T-helper 1 cell treated with Interleukin-12 subunit alpha and Interleukin-12 subunit beta and Interleukin-4 antibody, amounts not matched to agents 30 ng/mL and 1 ng/mL, for 36 hours (primary cell): Measurements from ENCODE around the gene B4GALNT1. TPM values are rescaled to one million over a fixed set of nuclear protein-coding genes. Genes with fewer than 3 reads are reported as not detected.

Experiments
- intact Hi-C: fragments of 100-400 bp; cut with micrococcal nuclease; formaldehyde crosslinking; loops from one replicate; pipeline ENCODE4 v1.15.1; 2024
- total RNA-seq: library from RNA; stranded (reverse); gene quantifications from 2 replicates; pipeline ENCODE4 v1.2.3, GENCODE V29; 2022

B4GALNT1 gene
- total RNA-seq, 1 donor from 2014 or later, result 4.3 TPM

GRCh38 chr12:57588951-57589610 is 43.9 kb downstream of the B4GALNT1 start:
- intact Hi-C loops, result loop anchor here (10.0 kb wide), 1 partner anchor 256 kb away; the partner anchor contains the start of gene CTDSP2

DNA sequence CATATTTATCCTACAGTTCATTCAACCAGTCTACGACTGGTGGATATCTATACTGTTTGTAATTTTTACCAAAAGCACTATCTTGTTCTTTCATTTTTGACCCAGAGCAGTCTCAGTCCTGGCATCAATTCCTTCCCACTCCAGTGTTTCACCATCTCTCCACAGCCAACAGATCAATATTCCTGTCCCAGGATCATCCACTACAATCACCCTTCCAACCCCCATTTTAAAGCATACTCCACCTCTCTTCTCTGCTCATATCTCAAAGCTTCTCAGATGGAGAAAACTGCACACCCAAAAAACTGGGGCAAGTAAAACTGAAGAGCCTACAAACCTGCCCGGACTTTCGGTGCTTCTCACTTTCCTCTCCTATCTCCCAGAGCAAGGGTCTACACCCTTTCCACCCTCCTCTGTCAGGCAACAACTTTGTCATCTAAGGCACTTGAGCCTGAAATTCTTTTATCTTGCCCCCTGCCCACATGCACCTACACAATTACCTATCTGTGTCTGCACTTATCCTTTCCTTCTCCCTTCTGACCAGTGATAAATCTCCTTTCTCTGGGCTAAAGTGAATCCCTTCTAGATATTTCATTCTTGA is 46.1 kb downstream of the B4GALNT1 start:
- intact Hi-C loops, result loop anchor here (10.0 kb wide), 1 partner anchor 258 kb away; the partner anchor contains the start of gene CTDSP2

DNA sequence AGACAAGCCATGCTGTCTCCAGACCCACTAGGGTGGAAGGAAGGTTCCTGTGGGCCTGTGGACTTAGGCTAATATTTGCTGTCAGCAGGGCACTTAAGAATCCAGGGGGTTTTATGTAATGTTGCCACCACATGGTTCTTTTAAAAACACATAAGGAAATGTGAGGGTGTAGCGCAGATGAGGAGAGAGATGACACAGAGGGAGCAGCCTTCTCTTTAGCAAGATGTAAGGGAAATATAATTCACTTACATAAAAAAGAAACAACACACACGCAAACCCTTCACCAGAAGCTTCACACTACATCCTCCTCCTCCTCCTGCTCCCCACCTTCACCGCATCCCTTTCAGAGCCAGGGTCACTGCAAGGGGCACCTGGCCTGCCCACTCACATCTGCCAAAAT is 46.9 kb downstream of the B4GALNT1 start:
- intact Hi-C loops, result loop anchor here (10.0 kb wide), 1 partner anchor 259 kb away; the partner anchor contains the start of gene CTDSP2

DNA sequence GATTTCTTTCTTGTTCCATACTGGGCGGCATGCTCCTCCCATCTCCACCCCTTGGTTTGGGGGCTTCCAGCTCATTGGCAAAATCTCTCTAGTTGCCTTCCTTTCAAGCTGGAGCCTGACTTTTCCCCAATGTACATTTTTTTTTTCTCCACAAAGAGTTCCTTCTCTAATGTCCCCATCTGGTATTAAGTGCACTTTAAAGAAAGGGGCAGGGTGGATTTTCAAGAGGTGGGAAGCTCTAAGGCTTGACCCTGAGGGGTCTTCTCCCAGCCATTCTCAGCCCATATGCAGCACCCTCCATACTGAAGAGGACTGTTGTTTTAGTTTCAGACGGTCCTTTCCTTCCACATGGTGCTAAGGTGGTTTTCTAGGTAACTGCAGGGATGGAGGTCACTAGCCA is 47.8 kb downstream of the B4GALNT1 start:
- intact Hi-C loops, result loop anchor here (10.0 kb wide), 1 partner anchor 260 kb away; the partner anchor contains the start of gene CTDSP2

- intact Hi-C loops, result loop anchor here (10.0 kb wide), 1 partner anchor 260 kb away; the partner anchor contains the start of gene CTDSP2
These were observed 48.3 kb downstream of the B4GALNT1 start for GRCh38 chr12:57584690-57585089.

- intact Hi-C loops, result loop anchor here (10.0 kb wide), 1 partner anchor 261 kb away; the partner anchor contains the start of gene CTDSP2
These were observed 49.0 kb downstream of the B4GALNT1 start for GRCh38 chr12:57584050-57584449.

GRCh38 chr12:57583008-57583831 is 49.8 kb downstream of the B4GALNT1 start:
- intact Hi-C loops, result loop anchor here (1.0 to 10.0 kb wide), 8 partner anchors 8 to 322 kb away; partner anchors contain the start of genes B4GALNT1, CTDSP2, MBD6 and PIP4K2C

DNA sequence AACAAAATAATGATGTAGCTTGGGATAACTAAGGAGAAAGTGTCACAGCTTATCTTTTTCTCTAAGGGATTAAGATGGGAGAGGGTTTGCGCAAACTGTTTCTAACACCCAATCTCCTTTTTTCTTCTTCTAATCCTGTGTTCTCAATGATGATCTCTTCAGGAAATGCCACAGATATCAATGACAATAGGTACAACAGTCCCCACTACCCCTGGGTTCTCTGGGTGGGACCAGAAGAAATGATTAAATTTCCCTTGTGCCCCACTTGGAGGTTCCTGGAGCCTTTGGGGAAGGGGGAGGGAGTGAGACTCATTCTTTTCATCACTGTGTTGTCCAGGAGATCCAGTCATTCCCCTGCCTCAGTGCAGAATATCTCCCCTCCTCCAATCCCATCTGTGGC is 50.6 kb downstream of the B4GALNT1 start:
- intact Hi-C loops, result loop anchor here (2.0 to 10.0 kb wide), 2 partner anchors 60 to 262 kb away; partner anchors contain the start of genes CTDSP2 and MBD6

GRCh38 chr12:57581802-57582201 is 51.2 kb downstream of the B4GALNT1 start:
- intact Hi-C loops, result loop anchor here (2.0 to 10.0 kb wide), 2 partner anchors 59 to 263 kb away; partner anchors contain the start of genes CTDSP2 and MBD6

GRCh38 chr12:57580466-57580795 is 52.6 kb downstream of the B4GALNT1 start:
- intact Hi-C loops, result loop anchor here (10.0 kb wide), 1 partner anchor 264 kb away; the partner anchor contains the start of gene CTDSP2

DNA sequence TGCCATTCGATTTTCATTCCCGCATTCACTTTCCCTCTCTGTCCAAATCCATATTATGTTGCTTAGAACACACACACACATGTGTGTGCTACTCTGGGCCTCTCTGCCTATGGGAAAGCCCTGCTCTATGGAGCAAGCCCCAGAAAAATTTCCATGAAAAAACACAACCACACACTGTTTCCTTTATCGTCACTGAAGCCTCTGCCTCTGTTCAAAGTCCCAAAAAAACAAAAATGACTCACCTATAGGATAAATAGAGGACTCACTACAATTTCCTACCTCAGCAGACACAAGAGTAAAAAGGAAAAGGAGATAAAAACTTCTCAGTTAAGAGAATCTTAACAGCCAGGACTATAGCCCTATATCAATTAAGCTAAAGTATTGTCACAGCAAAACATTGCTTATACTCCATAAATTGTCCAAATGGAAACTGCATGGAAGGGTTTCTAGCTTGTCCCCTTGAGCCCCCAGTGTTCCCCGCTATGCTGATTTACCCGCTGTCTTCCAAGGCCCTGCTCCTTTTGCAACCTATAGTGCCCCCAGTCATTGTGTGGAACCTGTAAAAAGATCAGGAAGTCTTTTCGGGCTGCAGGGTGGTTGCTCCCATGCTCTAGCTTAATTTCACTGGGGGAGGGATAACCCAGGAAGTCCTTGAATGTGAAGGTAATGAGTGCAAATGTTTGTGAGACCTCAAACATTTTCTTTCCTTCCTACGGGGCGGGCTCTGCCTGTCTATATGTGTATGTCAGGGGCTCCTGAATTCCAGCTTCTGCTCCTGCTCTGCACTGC is 53.1 kb downstream of the B4GALNT1 start:
- intact Hi-C loops, result loop anchor here (10.0 kb wide), 1 partner anchor 265 kb away; the partner anchor contains the start of gene CTDSP2

GRCh38 chr12:57579011-57579410 is 54.0 kb downstream of the B4GALNT1 start:
- intact Hi-C loops, result no loop called here

GRCh38 chr12:57577981-57578758 is 54.8 kb downstream of the B4GALNT1 start:
- intact Hi-C loops, result no loop called here

GRCh38 chr12:57576613-57577160 is 56.3 kb downstream of the B4GALNT1 start:
- intact Hi-C loops, result no loop called here

Other genes with a start within 250 kb of the B4GALNT1 start
- 67.4 and 68.3 TPM in 2 replicates for gene R3HDM2, start 202.2 kb downstream of the B4GALNT1 start, total RNA-seq
- not detected in 2 replicates for gene INHBC, start 198.4 kb downstream of the B4GALNT1 start, total RNA-seq
- gene INHBE, start 177.9 kb downstream of the B4GALNT1 start, total RNA-seq, result 0.07 TPM in 1 of 2 replicates, not detected in the other
- 0.51 and 0.76 TPM in 2 replicates for gene GLI1, start 173.4 kb downstream of the B4GALNT1 start, total RNA-seq
- gene ARHGAP9, start 153.3 kb downstream of the B4GALNT1 start, total RNA-seq, result 190 and 192 TPM in 2 replicates
- 224 TPM in 2 replicates for gene MARS1, start 145.1 kb downstream of the B4GALNT1 start, total RNA-seq
- gene DDIT3, start 112.7 kb downstream of the B4GALNT1 start, total RNA-seq, result 20.1 and 22.0 TPM in 2 replicates
- 73.2 and 84.8 TPM in 2 replicates for gene MBD6, start 110.4 kb downstream of the B4GALNT1 start, total RNA-seq
- gene DCTN2, start 86.0 kb downstream of the B4GALNT1 start, total RNA-seq, result 88.6 and 89.2 TPM in 2 replicates
- gene KIF5A, start 83.2 kb downstream of the B4GALNT1 start, total RNA-seq, result 1.5 and 2.2 TPM in 2 replicates
- gene PIP4K2C, start 42.0 kb downstream of the B4GALNT1 start, total RNA-seq, result 24.8 and 26.3 TPM in 2 replicates
- gene DTX3, start 28.4 kb downstream of the B4GALNT1 start, total RNA-seq, result 25.7 and 27.5 TPM in 2 replicates
- 0.34 and 0.51 TPM in 2 replicates for gene ARHGEF25, start 21.8 kb downstream of the B4GALNT1 start, total RNA-seq
- 161 and 162 TPM in 2 replicates for gene OS9, start 60.9 kb upstream of the B4GALNT1 start, total RNA-seq
- 70.2 and 74.9 TPM in 2 replicates for gene AGAP2, start 105.5 kb upstream of the B4GALNT1 start, total RNA-seq
- 25.4 and 29.4 TPM in 2 replicates for gene TSPAN31, start 111.8 kb upstream of the B4GALNT1 start, total RNA-seq
- gene CDK4, start 119.1 kb upstream of the B4GALNT1 start, total RNA-seq, result 113 and 114 TPM in 2 replicates
- 24.8 and 26.0 TPM in 2 replicates for gene MARCHF9, start 121.9 kb upstream of the B4GALNT1 start, total RNA-seq
- 3.8 and 4.9 TPM in 2 replicates for gene CYP27B1, start 133.9 kb upstream of the B4GALNT1 start, total RNA-seq
- gene METTL1, start 138.9 kb upstream of the B4GALNT1 start, total RNA-seq, result 32.5 and 33.7 TPM in 2 replicates
- 2.9 and 4.2 TPM in 2 replicates for gene EEF1AKMT3, start 139.4 kb upstream of the B4GALNT1 start, total RNA-seq
- 34.4 and 37.0 TPM in 2 replicates for gene TSFM, start 149.6 kb upstream of the B4GALNT1 start, total RNA-seq
- 6.8 and 7.1 TPM in 2 replicates for gene AVIL, start 185.5 kb upstream of the B4GALNT1 start, total RNA-seq
- 118 and 136 TPM in 2 replicates for gene CTDSP2, start 213.5 kb upstream of the B4GALNT1 start, total RNA-seq